HEK293 (cell line): ENCODE data around the gene PRG3.

Source experiments
- CTCF ChIA-PET: fragments of 350-600 bp; formaldehyde crosslinking; extraction: SDS; loops from one replicate; lab custom pipeline; 2021; ENCODE audit warnings: antibody characterized with exemption; lab: Yijun Ruan, JAX
- POLR2A ChIA-PET: fragments of 300-600 bp; formaldehyde crosslinking; extraction: SDS; loops from one replicate; lab custom pipeline; 2020; ENCODE audit warnings: antibody characterized with exemption, inconsistent platforms; lab: Yijun Ruan, JAX
- H3K27ac ChIP-seq: fragments of 200-500 bp; sonication (Bioruptor generic); 2 replicates; pipeline ENCODE4 v1.5.1; 2014; ENCODE audit warnings: low read depth, low read length, control low read depth, inconsistent platforms; ENCODE audit errors: extremely low read depth
- H3K36me3 ChIP-seq, 2 experiments: fragments of 200-500 bp in 1 of 2; sonication (Bioruptor generic) in 1 of 2; 1 replicate in 1 of 2; 2 replicates in 1 of 2; pipeline ENCODE4 v1.5.1; 2014 to 2017; ENCODE audit warnings: inconsistent platforms in 2 of 2, low read length in 2 of 2; ENCODE audit not compliant: control insufficient read depth in 2 of 2, insufficient read depth in 1 of 2
- H3K4me1 ChIP-seq: fragments of 200-500 bp; sonication (Bioruptor generic); 2 replicates; pipeline ENCODE4 v1.5.1; 2014; ENCODE audit warnings: mild to moderate bottlenecking, low read length, inconsistent platforms; ENCODE audit not compliant: control insufficient read depth, insufficient read depth
- H3K4me3 ChIP-seq: 2 replicates; pipeline ENCODE4 v1.5.1; 2011; ENCODE audit warnings: low read depth, mild to moderate bottlenecking, control low read depth, low read length, moderate library complexity
- H3K9me3 ChIP-seq: fragments of 200-500 bp; sonication (Bioruptor generic); 2 replicates; pipeline ENCODE4 v1.5.1; 2014; ENCODE audit warnings: low read depth, low read length, inconsistent platforms; ENCODE audit not compliant: control insufficient read depth, insufficient read depth
- BCL11B ChIP-seq: fragments of 450-650 bp; formaldehyde crosslinking; IDR thresholded peaks from 2 replicates; pipeline ENCODE4 v1.5.1; 2016; ENCODE audit warnings: low read depth, missing biosample characterization, missing genetic modification characterization
- GLI2 ChIP-seq: fragments of 450-650 bp; formaldehyde crosslinking; IDR thresholded peaks from 2 replicates; pipeline ENCODE4; 2017; ENCODE audit warnings: missing biosample characterization, missing genetic modification characterization, low read depth, borderline replicate concordance
- GLIS2 ChIP-seq: fragments of 450-650 bp; formaldehyde crosslinking; IDR thresholded peaks from 2 replicates; pipeline ENCODE4 v1.5.1; 2016; ENCODE audit warnings: missing biosample characterization, missing genetic modification characterization
- HIC1 ChIP-seq: fragments of 450-650 bp; formaldehyde crosslinking; IDR thresholded peaks from 2 replicates; pipeline ENCODE4 v1.5.1; 2016; ENCODE audit warnings: missing biosample characterization, missing genetic modification characterization
- KLF1 ChIP-seq: fragments of 450-650 bp; formaldehyde crosslinking; IDR thresholded peaks from 2 replicates; pipeline ENCODE4 v1.5.1; 2016; ENCODE audit warnings: missing biosample characterization, missing genetic modification characterization
- WT1 ChIP-seq: fragments of 450-650 bp; formaldehyde crosslinking; IDR thresholded peaks from 2 replicates; pipeline ENCODE4 v1.5.1; 2016; ENCODE audit warnings: missing biosample characterization, missing genetic modification characterization
- ZBTB10 ChIP-seq: fragments of 450-650 bp; formaldehyde crosslinking; IDR thresholded peaks from 2 replicates; pipeline ENCODE4 v1.5.1; 2016; ENCODE audit warnings: missing biosample characterization, missing genetic modification characterization
- ZBTB20 ChIP-seq: fragments of 450-650 bp; formaldehyde crosslinking; IDR thresholded peaks from 2 replicates; pipeline ENCODE4 v1.5.1; 2016; ENCODE audit warnings: missing biosample characterization, missing genetic modification characterization
- ZNF112 ChIP-seq: fragments of 450-650 bp; formaldehyde crosslinking; IDR thresholded peaks from 2 replicates; pipeline ENCODE4 v1.5.0; 2017; ENCODE audit warnings: missing biosample characterization, missing genetic modification characterization
- ZNF121 ChIP-seq: fragments of 450-650 bp; formaldehyde crosslinking; IDR thresholded peaks from 2 replicates; pipeline ENCODE4 v1.5.1; 2016; ENCODE audit warnings: missing biosample characterization, missing genetic modification characterization
- ZSCAN4 ChIP-seq: fragments of 450-650 bp; formaldehyde crosslinking; IDR thresholded peaks from 2 replicates; pipeline ENCODE4 v1.5.1; 2017; ENCODE audit warnings: missing biosample characterization, missing genetic modification characterization
- TF ChIP-seq, protein P1 (sequence below): fragments of 450-650 bp; formaldehyde crosslinking; IDR thresholded peaks from 2 replicates; pipeline ENCODE4 v1.5.1; 2016; ENCODE audit warnings: missing biosample characterization, missing genetic modification characterization
- TF ChIP-seq, protein P2 (sequence below): fragments of 450-650 bp; formaldehyde crosslinking; IDR thresholded peaks from 2 replicates; pipeline ENCODE4 v1.5.1; 2016; ENCODE audit warnings: missing biosample characterization, missing genetic modification characterization
- TF ChIP-seq, protein P3 (sequence below): fragments of 450-650 bp; formaldehyde crosslinking; IDR thresholded peaks from 2 replicates; pipeline ENCODE4 v1.5.1; 2016; ENCODE audit warnings: missing biosample characterization, missing genetic modification characterization
- TF ChIP-seq, protein P4 (sequence below): fragments of 450-650 bp; formaldehyde crosslinking; IDR thresholded peaks from 2 replicates; pipeline ENCODE4 v1.5.1; 2016; ENCODE audit warnings: missing biosample characterization, missing genetic modification characterization, borderline replicate concordance

PRG3 gene

DNA sequence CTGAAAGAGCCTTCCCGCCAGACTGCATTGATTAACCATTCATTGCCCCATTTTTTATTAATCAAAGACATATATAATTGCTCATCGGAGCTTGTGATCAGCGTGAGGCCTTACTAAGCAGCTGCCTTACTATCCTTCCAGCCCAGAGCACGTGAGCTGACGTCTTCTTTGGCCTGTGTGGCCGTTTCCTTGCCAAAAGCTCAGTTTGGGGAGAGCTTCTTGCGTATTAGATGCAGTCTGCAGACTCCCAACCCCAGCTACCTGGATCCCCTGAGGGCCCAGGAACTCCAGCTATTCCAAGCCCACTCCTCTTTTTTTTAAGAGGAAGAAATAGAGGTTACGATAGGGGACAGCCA is 46.8 kb upstream of the PRG3 start (continued):
- TF ChIP-seq ZBTB10 (no peak), KLF1 (no peak), WT1 (no peak), ZNF112 (tag by site-specific recombination) (no peak)
- TF ChIP-seq, protein P1, sequence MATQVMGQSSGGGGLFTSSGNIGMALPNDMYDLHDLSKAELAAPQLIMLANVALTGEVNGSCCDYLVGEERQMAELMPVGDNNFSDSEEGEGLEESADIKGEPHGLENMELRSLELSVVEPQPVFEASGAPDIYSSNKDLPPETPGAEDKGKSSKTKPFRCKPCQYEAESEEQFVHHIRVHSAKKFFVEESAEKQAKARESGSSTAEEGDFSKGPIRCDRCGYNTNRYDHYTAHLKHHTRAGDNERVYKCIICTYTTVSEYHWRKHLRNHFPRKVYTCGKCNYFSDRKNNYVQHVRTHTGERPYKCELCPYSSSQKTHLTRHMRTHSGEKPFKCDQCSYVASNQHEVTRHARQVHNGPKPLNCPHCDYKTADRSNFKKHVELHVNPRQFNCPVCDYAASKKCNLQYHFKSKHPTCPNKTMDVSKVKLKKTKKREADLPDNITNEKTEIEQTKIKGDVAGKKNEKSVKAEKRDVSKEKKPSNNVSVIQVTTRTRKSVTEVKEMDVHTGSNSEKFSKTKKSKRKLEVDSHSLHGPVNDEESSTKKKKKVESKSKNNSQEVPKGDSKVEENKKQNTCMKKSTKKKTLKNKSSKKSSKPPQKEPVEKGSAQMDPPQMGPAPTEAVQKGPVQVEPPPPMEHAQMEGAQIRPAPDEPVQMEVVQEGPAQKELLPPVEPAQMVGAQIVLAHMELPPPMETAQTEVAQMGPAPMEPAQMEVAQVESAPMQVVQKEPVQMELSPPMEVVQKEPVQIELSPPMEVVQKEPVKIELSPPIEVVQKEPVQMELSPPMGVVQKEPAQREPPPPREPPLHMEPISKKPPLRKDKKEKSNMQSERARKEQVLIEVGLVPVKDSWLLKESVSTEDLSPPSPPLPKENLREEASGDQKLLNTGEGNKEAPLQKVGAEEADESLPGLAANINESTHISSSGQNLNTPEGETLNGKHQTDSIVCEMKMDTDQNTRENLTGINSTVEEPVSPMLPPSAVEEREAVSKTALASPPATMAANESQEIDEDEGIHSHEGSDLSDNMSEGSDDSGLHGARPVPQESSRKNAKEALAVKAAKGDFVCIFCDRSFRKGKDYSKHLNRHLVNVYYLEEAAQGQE (tag by site-specific recombination), result no peak
- TF ChIP-seq, protein P2, sequence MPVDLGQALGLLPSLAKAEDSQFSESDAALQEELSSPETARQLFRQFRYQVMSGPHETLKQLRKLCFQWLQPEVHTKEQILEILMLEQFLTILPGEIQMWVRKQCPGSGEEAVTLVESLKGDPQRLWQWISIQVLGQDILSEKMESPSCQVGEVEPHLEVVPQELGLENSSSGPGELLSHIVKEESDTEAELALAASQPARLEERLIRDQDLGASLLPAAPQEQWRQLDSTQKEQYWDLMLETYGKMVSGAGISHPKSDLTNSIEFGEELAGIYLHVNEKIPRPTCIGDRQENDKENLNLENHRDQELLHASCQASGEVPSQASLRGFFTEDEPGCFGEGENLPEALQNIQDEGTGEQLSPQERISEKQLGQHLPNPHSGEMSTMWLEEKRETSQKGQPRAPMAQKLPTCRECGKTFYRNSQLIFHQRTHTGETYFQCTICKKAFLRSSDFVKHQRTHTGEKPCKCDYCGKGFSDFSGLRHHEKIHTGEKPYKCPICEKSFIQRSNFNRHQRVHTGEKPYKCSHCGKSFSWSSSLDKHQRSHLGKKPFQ (tag by site-specific recombination), result no peak

DNA sequence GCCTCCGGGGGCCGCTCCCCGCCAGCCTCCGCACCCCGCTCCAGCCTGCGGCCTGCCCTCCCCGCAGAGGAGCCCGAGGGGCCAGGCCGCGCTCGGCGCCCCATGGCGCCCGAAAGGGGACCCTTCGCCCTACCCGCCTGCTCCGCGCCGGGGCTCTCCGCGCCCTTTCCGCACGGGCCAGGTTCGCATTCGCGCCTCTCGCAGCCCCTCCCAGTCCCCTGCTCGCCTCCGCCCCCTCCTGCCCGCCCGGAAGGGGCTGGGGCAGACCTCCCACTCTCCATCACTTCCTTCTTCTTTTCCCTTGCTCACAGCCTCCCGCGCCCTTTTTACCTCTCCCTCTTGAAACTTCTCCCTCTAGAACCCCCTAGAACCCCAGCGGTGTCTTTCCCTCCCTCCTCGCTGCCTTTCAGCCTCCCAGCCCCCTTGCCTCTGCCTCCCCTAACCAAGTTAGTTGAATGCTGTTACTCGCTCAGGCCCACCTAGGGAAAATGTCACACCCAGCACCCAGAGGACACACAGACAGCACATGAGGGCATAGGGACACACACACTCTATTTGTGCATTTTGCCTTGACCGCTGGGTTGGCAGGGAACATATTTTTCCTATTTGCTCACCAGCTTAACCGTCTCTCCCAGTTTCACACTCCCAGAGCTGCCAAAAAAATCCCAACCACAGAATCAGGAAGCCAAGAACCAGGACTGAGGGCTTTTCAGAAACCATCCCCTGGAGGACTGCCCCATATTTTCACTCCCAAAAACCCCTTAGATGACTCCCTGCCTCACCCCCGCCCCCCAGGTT is 46.2 kb upstream of the PRG3 start, which contains the start of gene SLC43A3:
Gene SLC43A3, minus strand, starts transcription at position 193 of the 798 bp plus-strand sequence. CDS start 949 bp downstream, outside the sequence.
- TF ChIP-seq ZBTB20 (tag by site-specific recombination) (no peak), BCL11B (tag by site-specific recombination) (no peak), ZNF121 (tag by site-specific recombination) (no peak)
- TF ChIP-seq, protein P3, sequence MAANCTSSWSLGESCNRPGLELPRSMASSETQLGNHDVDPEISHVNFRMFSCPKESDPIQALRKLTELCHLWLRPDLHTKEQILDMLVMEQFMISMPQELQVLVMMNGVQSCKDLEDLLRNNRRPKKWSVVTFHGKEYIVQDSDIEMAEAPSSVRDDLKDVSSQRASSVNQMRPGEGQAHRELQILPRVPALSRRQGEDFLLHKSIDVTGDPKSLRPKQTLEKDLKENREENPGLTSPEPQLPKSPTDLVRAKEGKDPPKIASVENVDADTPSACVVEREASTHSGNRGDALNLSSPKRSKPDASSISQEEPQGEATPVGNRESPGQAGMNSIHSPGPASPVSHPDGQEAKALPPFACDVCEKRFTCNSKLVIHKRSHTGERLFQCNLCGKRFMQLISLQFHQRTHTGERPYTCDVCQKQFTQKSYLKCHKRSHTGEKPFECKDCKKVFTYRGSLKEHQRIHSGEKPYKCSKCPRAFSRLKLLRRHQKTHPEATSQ (tag by site-specific recombination), result no peak
- Histone ChIP-seq H3K27ac (no peak within 1 kb of the TSS), H3K4me1 (no peaks in the 10 kb centered on the region), H3K4me3 (no peak within 1 kb of the TSS), H3K36me3 (no peaks in the 10 kb centered on the region), H3K9me3 (no peaks in the 10 kb centered on the region)
- POLR2A ChIA-PET, result no interaction called here
- CTCF ChIA-PET, result interaction anchor here (0.6 to 1.3 kb wide), 6 partner anchors 30 to 100 kb away, joined by 3 read pairs; no protein-coding TSS in a partner anchor

DNA sequence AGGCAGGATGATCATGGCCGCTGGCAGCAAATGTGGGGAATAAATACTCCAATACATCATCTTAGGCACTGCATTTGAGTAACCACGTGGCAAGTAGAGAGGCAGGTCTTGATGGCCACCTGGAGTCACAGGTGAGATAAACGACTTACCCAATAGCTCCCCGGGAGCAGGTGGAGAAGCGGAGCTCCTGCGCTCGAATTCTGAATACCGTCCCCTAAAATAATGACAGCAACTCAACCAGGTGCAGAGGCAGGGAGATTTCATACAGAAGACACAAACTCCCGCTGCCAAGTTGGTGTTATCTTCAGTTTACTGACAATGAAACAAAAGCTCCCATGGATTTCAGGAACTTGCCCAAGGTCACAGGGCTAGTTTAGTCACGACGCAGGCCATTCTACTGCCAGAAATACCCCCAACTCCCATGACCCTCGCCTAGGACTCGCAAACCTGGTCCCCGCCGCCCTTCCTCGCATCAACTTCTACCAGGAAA is 45.5 kb upstream of the PRG3 start:
- ChIA-PET POLR2A (no interaction called here), CTCF (interaction anchor here (0.5 to 1.0 kb wide), 2 partner anchors 77 to 100 kb away, joined by 3 read pairs; no protein-coding TSS in a partner anchor)
- no peaks in the 10 kb centered on the region for H3K9me3 ChIP-seq
- H3K27ac ChIP-seq, result no peak overlapping the region
- H3K4me1 ChIP-seq, result no peaks in the 10 kb centered on the region
- no peak overlapping the region for H3K4me3 ChIP-seq
- no peaks in the 10 kb centered on the region for H3K36me3 ChIP-seq
- no peak for TF ChIP-seq GLIS2 (tag by site-specific recombination)
- no peak for TF ChIP-seq HIC1 (tag by site-specific recombination)
- no peak for TF ChIP-seq ZSCAN4 (tag by site-specific recombination)
- no peak for TF ChIP-seq GLI2 (tag by site-specific recombination)
- TF ChIP-seq, protein P4, sequence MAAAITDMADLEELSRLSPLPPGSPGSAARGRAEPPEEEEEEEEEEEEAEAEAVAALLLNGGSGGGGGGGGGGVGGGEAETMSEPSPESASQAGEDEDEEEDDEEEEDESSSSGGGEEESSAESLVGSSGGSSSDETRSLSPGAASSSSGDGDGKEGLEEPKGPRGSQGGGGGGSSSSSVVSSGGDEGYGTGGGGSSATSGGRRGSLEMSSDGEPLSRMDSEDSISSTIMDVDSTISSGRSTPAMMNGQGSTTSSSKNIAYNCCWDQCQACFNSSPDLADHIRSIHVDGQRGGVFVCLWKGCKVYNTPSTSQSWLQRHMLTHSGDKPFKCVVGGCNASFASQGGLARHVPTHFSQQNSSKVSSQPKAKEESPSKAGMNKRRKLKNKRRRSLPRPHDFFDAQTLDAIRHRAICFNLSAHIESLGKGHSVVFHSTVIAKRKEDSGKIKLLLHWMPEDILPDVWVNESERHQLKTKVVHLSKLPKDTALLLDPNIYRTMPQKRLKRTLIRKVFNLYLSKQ, result no peak
